ENCODE measurements around the gene B4GALT5.

- TF ChIP-seq PBX3 (IDR thresholded peaks at IDR 0.05) (no peak), CTCF (IDR thresholded peaks at IDR 0.05) (no peak), RXRA (IDR thresholded peaks at IDR 0.05; ENCODE audit: borderline replicate concordance, low read depth) (no peak)
Measured at GRCh38 chr20:49707118-49707517, 6.6 kb downstream of the B4GALT5 start.

All from SK-N-SH (cell line).